T-cell (primary cell): ENCODE measurements around the gene DPM1. TPM values are rescaled to one million over a fixed set of nuclear protein-coding genes. Genes with fewer than 3 reads are reported as not detected.

Source experiments
- ATAC-seq, 4 experiments: fragments of 200-7000 bp in 3 of 4; fragments of 150-1000 bp in 1 of 4; cut with Tn5 transposase; replicated peaks in 1 of 4; 1 replicate in 3 of 4; 2 replicates in 1 of 4; pipeline ENCODE4 v1.10.0; 2021; ENCODE audit warnings: moderate library complexity in 3 of 4, mild to moderate bottlenecking in 2 of 4, moderate number of reproducible peaks in 1 of 4
- CTCF ChIA-PET, 2 donors: fragments of 300-600 bp; sonication (Branson Sonifier 250); formaldehyde crosslinking; loops; one replicate each; lab custom pipeline; 2022; ENCODE audit warnings: antibody characterized with exemption in 2 of 2; lab: Charles Lee
- POLR2A ChIA-PET, 2 donors: fragments of 300-600 bp; sonication (Branson Sonifier 250); formaldehyde crosslinking; loops; one replicate each; lab custom pipeline; 2022; ENCODE audit warnings: antibody characterized with exemption in 2 of 2; lab: Charles Lee
- DNase-seq, 35 experiments: peaks; one replicate each; pipeline versions ENCODE4 v3.0.0 to v3.0.0-alpha.2; 2013 to 2023
- H3K27ac ChIP-seq: one replicate; pipeline ENCODE4 v1.5.1; 2013; ENCODE audit warnings: low read length
- H3K27me3 ChIP-seq, 2 experiments: replicated peaks in 1 of 2; 1 replicate in 1 of 2; 2 replicates in 1 of 2; pipeline versions ENCODE4 v1.6.1 to v1.7.0; 2013; ENCODE audit warnings: low read length in 1 of 2, mixed read lengths in 1 of 2; ENCODE audit not compliant: control insufficient read depth in 2 of 2, insufficient read depth in 2 of 2; ENCODE audit errors: extremely low read depth in 1 of 2
- H3K36me3 ChIP-seq, 2 donors: 1 replicate in 1 of 2; 2 replicates in 1 of 2; pipeline versions ENCODE4 v1.6.1 to v1.7.0; 2013; ENCODE audit warnings: low read length in 1 of 2; ENCODE audit not compliant: control insufficient read depth in 2 of 2, insufficient read depth in 1 of 2; ENCODE audit errors: extremely low read depth in 1 of 2
- H3K4me1 ChIP-seq, 2 experiments: 1 replicate in 1 of 2; 2 replicates in 1 of 2; pipeline versions ENCODE4 v1.6.1 to v1.7.0; 2013; ENCODE audit warnings: low read length in 2 of 2, mixed read lengths in 1 of 2; ENCODE audit not compliant: insufficient read depth in 2 of 2, control insufficient read depth in 1 of 2; ENCODE audit errors: extremely low read depth in 1 of 2
- H3K4me3 ChIP-seq, 2 donors: 1 replicate in 1 of 2; 2 replicates in 1 of 2; pipeline versions ENCODE4 v1.5.1 to v1.7.0; 2013; ENCODE audit warnings: mild to moderate bottlenecking in 2 of 2, low read length in 1 of 2, moderate library complexity in 1 of 2; ENCODE audit not compliant: control insufficient read depth in 1 of 2; ENCODE audit errors: extremely low read depth in 1 of 2
- H3K9me3 ChIP-seq: 2 replicates; pipeline ENCODE4 v1.7.0; 2013
- H3K27ac Mint-ChIP-seq, 2 donors: one replicate each; pipeline ENCODE4 v1.8.0; 2020 to 2021; ENCODE audit warnings: mild to moderate bottlenecking in 2 of 2, mixed read lengths in 2 of 2
- H3K27me3 Mint-ChIP-seq, 2 donors: one replicate each; pipeline ENCODE4 v1.8.0; 2021 to 2022; ENCODE audit warnings: mixed read lengths in 2 of 2
- H3K36me3 Mint-ChIP-seq: one replicate; pipeline ENCODE4 v1.8.0; 2021; ENCODE audit warnings: mixed read lengths
- H3K4me1 Mint-ChIP-seq, 3 donors: one replicate each; pipeline ENCODE4 v1.8.0; 2020 to 2022; ENCODE audit warnings: mixed read lengths in 3 of 3, mild to moderate bottlenecking in 1 of 3
- H3K4me3 Mint-ChIP-seq, 3 donors: one replicate each; pipeline ENCODE4 v1.8.0; 2020 to 2022; ENCODE audit warnings: mild to moderate bottlenecking in 3 of 3, mixed read lengths in 3 of 3, moderate library complexity in 3 of 3
- H3K9me3 Mint-ChIP-seq, 3 donors: one replicate each; pipeline ENCODE4 v1.8.0; 2020 to 2022; ENCODE audit warnings: mixed read lengths in 3 of 3
- WGBS: methylation state at CpG from one replicate; pipeline ENCODE4 v1.1.5; 2013; ENCODE audit warnings: missing lambda C conversion rate; ENCODE audit not compliant: insufficient coverage; 5-methylcytosine and 5-hydroxymethylcytosine counted together
- total RNA-seq, 35 experiments: library from RNA in 6 of 35; stranded (reverse) in 6 of 35; fragments of 120-200 nt in 1 of 35; gene quantifications; one replicate each; pipeline versions ENCODE4 v1.2.1 to v1.2.4 and lab custom pipeline; 2013 to 2026

The DPM1 gene
- total RNA-seq, 5 donors from 2014 or later (not counting 1 experiment from before 2014, with no cell fraction given) = 23.1 to 37.6 (median 33.4) TPM

- Histone ChIP-seq H3K9me3 (no peaks in the 10 kb centered on the region), H3K4me3 (no peak overlapping the region), H3K27me3 (no peaks in the 10 kb centered on the region), H3K4me1 (peaks cover 36 to 41% of the 10 kb centered on the region in 2 experiments), H3K36me3 (peaks cover 0 to 14% of the 10 kb centered on the region in 2 donors), H3K27ac (no peak overlapping the region)
- DNase-seq = no peak
- ATAC-seq = no peak
- Mint-ChIP-seq H3K4me3 (no peak overlapping the region), H3K27me3 (no peaks in the 10 kb centered on the region), H3K4me1 (peaks cover 87 to 97% (median 90%) of the 10 kb centered on the region in 3 donors), H3K9me3 (no peaks in the 10 kb centered on the region), H3K36me3 (peaks cover 27% of the 10 kb centered on the region), H3K27ac (no peak overlapping the region)
- CTCF ChIA-PET = interaction anchor here in 1 of 2 donors (0.6 to 1.7 kb wide), 4 partner anchors 15 to 134 kb away, joined by 3 to 7 read pairs (median 3); partner anchors contain the start of gene BCAS4
- no CpG with 5 or more reads among the region's 2 CpGs for WGBS
- POLR2A ChIA-PET = interaction anchor here (1.0 to 1.5 kb wide), 2 partner anchors 34 kb away, joined by 4 to 6 read pairs; partner anchors contain the start of gene DPM1 (in 1 of the 2)
Measured at GRCh38 chr20:50924261-50924920, 33.9 kb downstream of the DPM1 start.

GRCh38 chr20:50921803-50922501 is 36.4 kb downstream of the DPM1 start:
- WGBS = 83% methylated on average over 2 of the region's 8 CpGs
- peak overlapping the region; percentile 29 to 59 for H3K27ac Mint-ChIP-seq
- peaks cover 1 to 9% of the 10 kb centered on the region in 2 donors for H3K36me3 ChIP-seq
- no peak overlapping the region for H3K4me3 Mint-ChIP-seq
- H3K36me3 Mint-ChIP-seq = peaks cover 9% of the 10 kb centered on the region
- no peaks in the 10 kb centered on the region for H3K27me3 ChIP-seq
- H3K9me3 ChIP-seq = no peaks in the 10 kb centered on the region
- ChIA-PET CTCF (interaction anchor here in 1 of 2 donors (0.6 to 3.6 kb wide), 3 partner anchors 8 to 1754 kb away, joined by 8 to 32 read pairs (median 9); partner anchors contain the start of genes ADNP and BCAS4), POLR2A (interaction anchor here in 1 of 2 donors (0.5 to 1.3 kb wide), 2 partner anchors 13 to 129 kb away, joined by 3 read pairs; no protein-coding TSS in a partner anchor)
- DNase-seq = no peak
- H3K27ac ChIP-seq = no peak overlapping the region
- H3K4me3 ChIP-seq = no peak overlapping the region
- H3K9me3 Mint-ChIP-seq = no peaks in the 10 kb centered on the region
- ATAC-seq = no peak
- no peaks in the 10 kb centered on the region for H3K27me3 Mint-ChIP-seq
- H3K4me1 Mint-ChIP-seq = peaks cover 88 to 97% (median 90%) of the 10 kb centered on the region in 3 donors
- peaks cover 26 to 31% of the 10 kb centered on the region in 2 experiments for H3K4me1 ChIP-seq

GRCh38 chr20:50920997-50921396 is 37.3 kb downstream of the DPM1 start:
- peak overlapping the region in 1 of 3 donors; percentile 22 for H3K4me3 Mint-ChIP-seq
- DNase-seq = peak in 1 of 35 experiments; percentile 41
- ChIA-PET CTCF (interaction anchor here in 1 of 2 donors (0.6 to 3.6 kb wide), 3 partner anchors 9 to 129 kb away, joined by 7 to 32 read pairs (median 8); partner anchors contain the start of genes ADNP and BCAS4), POLR2A (interaction anchor here (0.6 to 1.3 kb wide), 3 partner anchors 10 to 49 kb away, joined by 3 to 7 read pairs (median 4); partner anchors contain the start of gene ADNP (in 1 of the 2))
- H3K9me3 Mint-ChIP-seq = no peaks in the 10 kb centered on the region
- Histone ChIP-seq H3K27ac (no peak overlapping the region), H3K4me1 (peaks cover 26 to 37% of the 10 kb centered on the region in 2 experiments), H3K4me3 (no peak overlapping the region), H3K36me3 (peaks cover 2 to 9% of the 10 kb centered on the region in 2 donors), H3K9me3 (no peaks in the 10 kb centered on the region), H3K27me3 (no peaks in the 10 kb centered on the region)
- H3K27me3 Mint-ChIP-seq = no peaks in the 10 kb centered on the region
- peaks cover 90 to 97% (median 93%) of the 10 kb centered on the region in 3 donors for H3K4me1 Mint-ChIP-seq
- peak overlapping the region in 1 of 2 donors; percentile 64 for H3K27ac Mint-ChIP-seq
- ATAC-seq = peak in 2 of 4 experiments; percentile 19 to 69
- peaks cover 9% of the 10 kb centered on the region for H3K36me3 Mint-ChIP-seq

- ATAC-seq = no peak
- H3K27ac Mint-ChIP-seq = peak overlapping the region in 1 of 2 donors; percentile 7
- Histone ChIP-seq H3K4me3 (no peak overlapping the region), H3K4me1 (peaks cover 27 to 28% of the 10 kb centered on the region in 2 experiments), H3K9me3 (no peaks in the 10 kb centered on the region), H3K36me3 (peaks cover 2 to 3% of the 10 kb centered on the region in 2 donors), H3K27ac (no peak overlapping the region), H3K27me3 (no peaks in the 10 kb centered on the region)
- POLR2A ChIA-PET = no interaction called here
- WGBS = 91% methylated on average over 6 of the region's 6 CpGs
- CTCF ChIA-PET = interaction anchor here (0.6 to 3.6 kb wide), 2 partner anchors 10 to 731 kb away, joined by 3 to 32 read pairs; partner anchors contain the start of gene ADNP (in 1 of the 2)
- no peaks in the 10 kb centered on the region for H3K9me3 Mint-ChIP-seq
- H3K36me3 Mint-ChIP-seq = peaks cover 5% of the 10 kb centered on the region
- DNase-seq = no peak
- no peaks in the 10 kb centered on the region for H3K27me3 Mint-ChIP-seq
- peak overlapping the region in 1 of 3 donors; percentile 41 for H3K4me3 Mint-ChIP-seq
- peaks cover 88 to 94% (median 91%) of the 10 kb centered on the region in 3 donors for H3K4me1 Mint-ChIP-seq
Measured at GRCh38 chr20:50919567-50919966, 38.8 kb downstream of the DPM1 start.

GRCh38 chr20:50918403-50918802 is 39.9 kb downstream of the DPM1 start:
- no peaks in the 10 kb centered on the region for H3K27me3 Mint-ChIP-seq
- Histone ChIP-seq H3K4me3 (no peak overlapping the region), H3K4me1 (peaks cover 27 to 28% of the 10 kb centered on the region in 2 experiments), H3K27me3 (no peaks in the 10 kb centered on the region), H3K36me3 (peaks cover 2 to 3% of the 10 kb centered on the region in 2 donors), H3K27ac (no peak overlapping the region), H3K9me3 (no peaks in the 10 kb centered on the region)
- DNase-seq = no peak
- ChIA-PET CTCF (interaction anchor here in 1 of 2 donors (3.6 kb wide), 1 partner anchor 11 kb away, joined by 32 read pairs; the partner anchor contains the start of gene ADNP), POLR2A (no interaction called here)
- no CpG with 5 or more reads among the region's 3 CpGs for WGBS
- ATAC-seq = no peak
- no peak overlapping the region for H3K27ac Mint-ChIP-seq
- peaks cover 11% of the 10 kb centered on the region for H3K36me3 Mint-ChIP-seq
- H3K4me3 Mint-ChIP-seq = no peak overlapping the region
- H3K4me1 Mint-ChIP-seq = peaks cover 91 to 94% (median 92%) of the 10 kb centered on the region in 3 donors
- no peaks in the 10 kb centered on the region for H3K9me3 Mint-ChIP-seq
